IMR-90 (cell line): ENCODE results near the gene MACIR. TPM values are rescaled to one million over a fixed set of nuclear protein-coding genes. Genes with fewer than 3 reads are reported as not detected.
"Not testable (repeated sequence)": the region's sequence is repeated elsewhere in the genome, so short reads cannot be mapped to it uniquely, and the experiment has no call there.

ENCODE experiments used
- ATAC-seq: fragments of 200-7000 bp; cut with Tn5 transposase; 2 replicates; pipeline ENCODE4 v1.9.1; 2020; ENCODE audit warnings: low read depth, mild to moderate bottlenecking, moderate library complexity
- BruUV-seq: library from RNA; stranded (reverse); fragments of 400-500 nt; replicated peaks from 2 replicates; lab custom pipeline; 2021; lab: Mats Ljungman, UMichigan
- CTCF ChIA-PET: fragments of 300-600 bp; formaldehyde crosslinking; extraction: SDS; loops from one replicate; lab custom pipeline; 2021; ENCODE audit warnings: antibody characterized with exemption; lab: Yijun Ruan, JAX
- POLR2A ChIA-PET: fragments of 300-600 bp; sonication (Branson Sonifier 250); formaldehyde crosslinking; loops from one replicate; lab custom pipeline; 2022; ENCODE audit warnings: antibody characterized with exemption; ENCODE audit not compliant: unreplicated experiment; lab: Charles Lee
- DNase-seq: peaks from one replicate; pipeline ENCODE4 v3.0.0; 2013
- H2AFZ ChIP-seq: replicated peaks from 2 replicates; pipeline ENCODE3; 2013; ENCODE audit warnings: low read length, mild to moderate bottlenecking; ENCODE audit not compliant: poor library complexity
- H2AK5ac ChIP-seq: 2 replicates; pipeline ENCODE4 v1.6.1; 2013; ENCODE audit warnings: low read depth, low read length, inconsistent platforms
- H2AK9ac ChIP-seq: replicated peaks from 2 replicates; pipeline ENCODE3; 2013; ENCODE audit warnings: mild to moderate bottlenecking, low read depth, low read length, moderate library complexity; ENCODE audit not compliant: poor library complexity
- H2BK120ac ChIP-seq: 2 replicates; pipeline ENCODE4 v1.6.1; 2013; ENCODE audit warnings: low read depth, low read length, inconsistent platforms
- H2BK15ac ChIP-seq: 3 replicates; pipeline ENCODE4 v1.6.1; 2013; ENCODE audit warnings: low read depth, low read length, inconsistent platforms
- H2BK20ac ChIP-seq: 2 replicates; pipeline ENCODE4 v1.6.1; 2013; ENCODE audit warnings: low read depth, mild to moderate bottlenecking, inconsistent platforms, low read length, moderate library complexity
- H2BK5ac ChIP-seq: 2 replicates; pipeline ENCODE4 v1.6.1; 2013; ENCODE audit warnings: mild to moderate bottlenecking, low read depth, low read length, inconsistent platforms; ENCODE audit not compliant: poor library complexity, severe bottlenecking
- H3K14ac ChIP-seq: replicated peaks from 2 replicates; pipeline ENCODE4 v1.6.1; 2013; ENCODE audit warnings: low read depth, low read length, inconsistent platforms
- H3K18ac ChIP-seq: 2 replicates; pipeline ENCODE4 v1.6.1; 2013; ENCODE audit warnings: low read depth, low read length, control low read depth
- H3K23ac ChIP-seq: 2 replicates; pipeline ENCODE4 v1.6.1; 2013; ENCODE audit warnings: low read depth, low read length, inconsistent platforms
- H3K27ac ChIP-seq: 2 replicates; pipeline ENCODE4 v1.5.1; 2013; ENCODE audit warnings: mild to moderate bottlenecking, control low read depth, low read length; ENCODE audit not compliant: insufficient read depth
- H3K27me3 ChIP-seq: 2 replicates; pipeline ENCODE4 v1.6.1; 2013; ENCODE audit warnings: low read length; ENCODE audit not compliant: control insufficient read depth, insufficient read depth
- H3K36me3 ChIP-seq: 2 replicates; pipeline ENCODE4 v1.6.1; 2013; ENCODE audit warnings: low read length, mixed read lengths; ENCODE audit not compliant: control insufficient read depth, insufficient read depth
- H3K4ac ChIP-seq: 2 replicates; pipeline ENCODE4 v1.6.1; 2013; ENCODE audit warnings: low read depth, low read length, inconsistent platforms
- H3K4me1 ChIP-seq: 2 replicates; pipeline ENCODE4 v1.6.1; 2013; ENCODE audit warnings: low read length, mixed read lengths; ENCODE audit not compliant: control insufficient read depth, insufficient read depth
- H3K4me2 ChIP-seq: 2 replicates; pipeline ENCODE4 v1.6.1; 2013; ENCODE audit warnings: low read depth, mild to moderate bottlenecking, control low read depth, low read length, moderate library complexity
- H3K4me3 ChIP-seq: 2 replicates; pipeline ENCODE4 v1.5.1; 2013; ENCODE audit warnings: low read depth, mild to moderate bottlenecking, control low read depth, low read length, moderate library complexity; ENCODE audit not compliant: insufficient read depth
- H3K56ac ChIP-seq: 2 replicates; pipeline ENCODE4 v1.6.1; 2013; ENCODE audit warnings: low read length, inconsistent platforms; ENCODE audit not compliant: insufficient read depth; ENCODE audit errors: extremely low read depth
- H3K79me1 ChIP-seq, 2 experiments: 2 replicates each; pipeline ENCODE4 v1.6.1; 2013; ENCODE audit warnings: low read length in 2 of 2, inconsistent platforms in 1 of 2, low read depth in 1 of 2
- H3K9ac ChIP-seq: 2 replicates; pipeline ENCODE4 v1.6.1; 2013; ENCODE audit warnings: low read depth, low read length, control low read depth
- H3K9me1 ChIP-seq: 2 replicates; pipeline ENCODE4 v1.6.1; 2013; ENCODE audit warnings: low read length, inconsistent platforms; ENCODE audit not compliant: insufficient read depth
- H3K9me3 ChIP-seq: 2 replicates; pipeline ENCODE4 v1.6.1; 2013; ENCODE audit warnings: low read length; ENCODE audit not compliant: control insufficient read depth, insufficient read depth
- H4K20me1 ChIP-seq: 2 replicates; pipeline ENCODE4 v1.6.1; 2013; ENCODE audit warnings: low read length, inconsistent platforms; ENCODE audit not compliant: insufficient read depth
- H4K5ac ChIP-seq: 2 replicates; pipeline ENCODE4 v1.6.1; 2013; ENCODE audit warnings: mild to moderate bottlenecking, low read depth, low read length, control low read depth
- H4K8ac ChIP-seq, 2 experiments: 2 replicates each; pipeline ENCODE4 v1.6.1; 2013; ENCODE audit warnings: low read depth in 2 of 2, low read length in 2 of 2, control low read depth in 1 of 2, inconsistent platforms in 1 of 2
- H4K91ac ChIP-seq: 2 replicates; pipeline ENCODE4 v1.6.1; 2013; ENCODE audit warnings: low read depth, low read length, inconsistent platforms; ENCODE audit not compliant: insufficient read depth
- CEBPB ChIP-seq: IDR thresholded peaks from 2 replicates; pipeline ENCODE4 v1.6.1; 2012; ENCODE audit warnings: low read depth, low read length, improper control_type of control experiment
- MAFK ChIP-seq: IDR thresholded peaks from 2 replicates; pipeline ENCODE4 v1.6.1; 2012; ENCODE audit warnings: low read depth, low read length, improper control_type of control experiment
- POLR2A ChIP-seq: IDR thresholded peaks from 2 replicates; pipeline ENCODE4 v1.6.1; 2012; ENCODE audit warnings: mild to moderate bottlenecking, low read depth, low read length
- WGBS, 2 experiments: methylation state at CpG; one replicate each; pipeline versions ENCODE4 v1.1.5 to v1.1.7; 2013; ENCODE audit warnings: missing lambda C conversion rate in 2 of 2; ENCODE audit not compliant: insufficient read length in 1 of 2; ENCODE audit errors: extremely low coverage in 2 of 2; 5-methylcytosine and 5-hydroxymethylcytosine counted together
- dilution Hi-C: fragments of 300-500 bp; cut with HindIII; formaldehyde crosslinking; loops from one replicate; pipeline ENCODE4 v1.14.3; 2018; ENCODE audit warnings: low sequenced_read_pairs; ENCODE audit not compliant: unreplicated experiment
- in situ Hi-C: fragments of 300-500 bp; cut with MboI; formaldehyde crosslinking; loops from 3 replicates; pipeline ENCODE4 v1.14.3; 2019; ENCODE audit warnings: low sequenced_read_pairs, inconsistent platforms, mixed read lengths
- intact Hi-C: fragments of 100-400 bp; cut with micrococcal nuclease; formaldehyde crosslinking; loops from 2 replicates; pipeline ENCODE4 v1.10.0; 2022
- polyA plus RNA-seq, 3 experiments: library from polyadenylated mRNA; depleted of rRNA; stranded (reverse); fragments of >200 nt; gene quantifications; 2 replicates each; pipeline ENCODE4 v1.2.3, GENCODE V29; 2012; ENCODE audit warnings: low replicate concordance in 1 of 3
- total RNA-seq: library from RNA; depleted of rRNA; stranded (reverse); fragments of >200 nt; gene quantifications from 2 replicates; pipeline ENCODE4 v1.2.3, GENCODE V29; 2012

The MACIR gene
- total and polyA plus RNA-seq, 2 of the 4 experiments (the other 2 are of a cell fraction) = 11.1 to 21.3 TPM

- H3K14ac ChIP-seq = no peak overlapping the region
- no peak overlapping the region for H3K23ac ChIP-seq
- WGBS, 2 experiments = no CpG with 5 or more reads among the region's 5 CpGs
- H2AFZ ChIP-seq = no peak overlapping the region
- in situ Hi-C loops (no loop called here), dilution Hi-C loops (no loop called here), intact Hi-C loops (no loop called here)
- peaks cover 3% of the 10 kb centered on the region for H3K9me1 ChIP-seq
- H2AK5ac ChIP-seq = no peak overlapping the region
- H3K9me3 ChIP-seq = no peaks in the 10 kb centered on the region
- H2AK9ac ChIP-seq = no peak overlapping the region
- H2BK20ac ChIP-seq = no peak overlapping the region
- H2BK5ac ChIP-seq = peak overlapping the region; percentile 41
- H3K18ac ChIP-seq = no peak overlapping the region
- no peak overlapping the region for H3K4me2 ChIP-seq
- no peak overlapping the region for H2BK120ac ChIP-seq
- no peak overlapping the region for H4K8ac ChIP-seq
- ChIA-PET POLR2A (no interaction called here), CTCF (no interaction called here)
- no peaks in the 10 kb centered on the region for H3K27me3 ChIP-seq
- no peak overlapping the region for H3K9ac ChIP-seq
- H3K4me3 ChIP-seq = no peak overlapping the region
- no peaks in the 10 kb centered on the region for H3K36me3 ChIP-seq
- H3K4ac ChIP-seq = no peak overlapping the region
- no peaks in the 10 kb centered on the region for H3K79me1 ChIP-seq
- no peak overlapping the region for H3K27ac ChIP-seq
- H2BK15ac ChIP-seq = no peak overlapping the region
- peak; percentile 87 for DNase-seq
- no peak overlapping the region for H4K91ac ChIP-seq
- no peak overlapping the region for H3K56ac ChIP-seq
- H4K20me1 ChIP-seq = no peaks in the 10 kb centered on the region
- peaks cover 3% of the 10 kb centered on the region; the same call in 1 of the 2 replicates for H3K4me1 ChIP-seq
- BruUV-seq = no TSS peak
- peak; percentile 80 for TF ChIP-seq CEBPB
- peak; percentile 75 for TF ChIP-seq MAFK
- no peak for TF ChIP-seq POLR2A
- no peak overlapping the region for H4K5ac ChIP-seq
- peak; percentile 78 for ATAC-seq
Observed at GRCh38 chr5:103218164-103218563, 40.4 kb upstream of the MACIR start.

DNA sequence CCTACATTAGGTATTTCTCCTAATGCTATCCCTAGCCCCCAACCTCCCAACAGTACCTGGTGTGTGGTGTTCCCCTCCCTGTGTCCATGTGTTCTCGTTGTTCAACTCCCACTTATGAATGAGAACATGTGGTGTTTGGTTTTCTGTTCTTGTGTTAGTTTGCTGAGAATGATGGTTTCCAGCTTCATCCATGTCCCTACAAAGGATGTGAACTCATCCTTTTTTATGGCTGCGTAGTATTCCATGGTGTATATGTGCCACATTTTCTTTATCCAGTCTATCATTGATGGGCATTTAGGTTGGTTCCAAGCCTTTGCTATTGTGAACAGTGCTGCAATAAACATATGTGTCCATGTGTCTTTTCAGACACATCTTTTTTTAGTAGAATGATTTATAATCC is 39.5 kb upstream of the MACIR start:
- H3K4me1 ChIP-seq, CTCF ChIA-PET, DNase-seq, H4K5ac ChIP-seq, H3K27ac ChIP-seq, ATAC-seq, H3K56ac ChIP-seq, H2AFZ ChIP-seq, H4K91ac ChIP-seq, BruUV-seq, H2BK5ac ChIP-seq, H2AK9ac ChIP-seq, H3K23ac ChIP-seq, H2BK120ac ChIP-seq, H3K4me2 ChIP-seq, POLR2A ChIA-PET, H2BK20ac ChIP-seq, H3K4me3 ChIP-seq, H3K9me1 ChIP-seq, H3K14ac ChIP-seq, H3K9me3 ChIP-seq, H3K27me3 ChIP-seq, H4K8ac ChIP-seq, H3K18ac ChIP-seq, H3K36me3 ChIP-seq, H2BK15ac ChIP-seq, H2AK5ac ChIP-seq, H3K9ac ChIP-seq, H3K79me1 ChIP-seq, in situ Hi-C loops, H4K20me1 ChIP-seq, intact Hi-C loops, H3K4ac ChIP-seq, dilution Hi-C loops: not testable (repeated sequence)
- no CpG with 5 or more reads among the region's 2 CpGs for WGBS, 2 experiments
